ENCODE measurements around the gene PRSS21.

The PRSS21 gene

GRCh38 chr16:2777231-2777902 lies 39.7 kb upstream of the PRSS21 start, which contains the start of gene ELOB:
Gene ELOB (minus strand): TSS chr16:2777280. CDS start chr16:2777239, 41 bp downstream.
- H3K27me3 ChIP-seq (ENCODE audit: control insufficient read depth, low read length), result no peaks in the 10 kb centered on the region
- no peaks in the 10 kb centered on the region for H3K9me3 ChIP-seq (ENCODE audit: control insufficient read depth, insufficient read depth, low read length)
- H3K9me2 ChIP-seq (replicated peaks; ENCODE audit: control insufficient read depth, low read length), result no peaks in the 10 kb centered on the region
- TF ChIP-seq CTCF (IDR thresholded peaks at IDR 0.05; ENCODE audit: low read depth, low read length, poor library complexity, severe bottlenecking), result no peak
- no peak for TF ChIP-seq EZH2phosphoT487 (IDR thresholded peaks at IDR 0.05; ENCODE audit: borderline replicate concordance, low read length)
- H3F3A ChIP-seq (ENCODE audit: control insufficient read depth, insufficient read depth), result peaks cover 21% of the 10 kb centered on the region
- H3K4me1 ChIP-seq (ENCODE audit: control insufficient read depth, low read length), result peaks cover 22% of the 10 kb centered on the region
- peaks cover 57% of the 10 kb centered on the region for H3K36me3 ChIP-seq (ENCODE audit: control insufficient read depth, low read length)
- no peaks in the 10 kb centered on the region for H4K20me1 ChIP-seq (ENCODE audit: control insufficient read depth, insufficient read depth, low read depth, low read length)
- peak within 1 kb of the TSS; percentile 99 for H3K4me3 ChIP-seq (ENCODE audit: low read length)
- H3K4me2 ChIP-seq (ENCODE audit: low read length), result peak within 1 kb of the TSS; percentile 97
- peak within 1 kb of the TSS; percentile 76 for H3K27ac ChIP-seq (ENCODE audit: low read depth, low read length)
- peaks cover 57% of the 10 kb centered on the region for H3K79me2 ChIP-seq (ENCODE audit: control insufficient read depth, low read length)

GRCh38 chr16:2777903-2778629 lies 39.0 kb upstream of the PRSS21 start:
- H3K27me3 ChIP-seq (ENCODE audit: control insufficient read depth, low read length), result no peaks in the 10 kb centered on the region
- peaks cover 52% of the 10 kb centered on the region for H3K79me2 ChIP-seq (ENCODE audit: control insufficient read depth, low read length)
- no peak for TF ChIP-seq CTCF (IDR thresholded peaks at IDR 0.05; ENCODE audit: low read depth, low read length, poor library complexity, severe bottlenecking)
- no peak for TF ChIP-seq EZH2phosphoT487 (IDR thresholded peaks at IDR 0.05; ENCODE audit: borderline replicate concordance, low read length)
- H3K4me3 ChIP-seq (ENCODE audit: low read length), result peak overlapping the region; percentile 99
- peak overlapping the region; percentile 97 for H3K4me2 ChIP-seq (ENCODE audit: low read length)
- no peaks in the 10 kb centered on the region for H3K9me3 ChIP-seq (ENCODE audit: control insufficient read depth, insufficient read depth, low read length)
- peak overlapping the region; percentile 76 for H3K27ac ChIP-seq (ENCODE audit: low read depth, low read length)
- peaks cover 22% of the 10 kb centered on the region for H3K4me1 ChIP-seq (ENCODE audit: control insufficient read depth, low read length)
- no peaks in the 10 kb centered on the region for H3K9me2 ChIP-seq (replicated peaks; ENCODE audit: control insufficient read depth, low read length)
- peaks cover 50% of the 10 kb centered on the region for H3K36me3 ChIP-seq (ENCODE audit: control insufficient read depth, low read length)
- no peaks in the 10 kb centered on the region for H4K20me1 ChIP-seq (ENCODE audit: control insufficient read depth, insufficient read depth, low read depth, low read length)
- H3F3A ChIP-seq (ENCODE audit: control insufficient read depth, insufficient read depth), result peaks cover 16% of the 10 kb centered on the region

- Histone ChIP-seq H3K9me3 (ENCODE audit: control insufficient read depth, insufficient read depth, low read length) (no peaks in the 10 kb centered on the region), H3K4me3 (ENCODE audit: low read length) (peak overlapping the region; percentile 99), H3K4me1 (ENCODE audit: control insufficient read depth, low read length) (peaks cover 22% of the 10 kb centered on the region), H3K27ac (ENCODE audit: low read depth, low read length) (no peak overlapping the region), H3K9me2 (replicated peaks; ENCODE audit: control insufficient read depth, low read length) (no peaks in the 10 kb centered on the region), H3K4me2 (ENCODE audit: low read length) (peak overlapping the region; percentile 97), H3K79me2 (ENCODE audit: control insufficient read depth, low read length) (peaks cover 51% of the 10 kb centered on the region), H3F3A (ENCODE audit: control insufficient read depth, insufficient read depth) (peaks cover 15% of the 10 kb centered on the region), H4K20me1 (ENCODE audit: control insufficient read depth, insufficient read depth, low read depth, low read length) (no peaks in the 10 kb centered on the region), H3K36me3 (ENCODE audit: control insufficient read depth, low read length) (peaks cover 44% of the 10 kb centered on the region), H3K27me3 (ENCODE audit: control insufficient read depth, low read length) (no peaks in the 10 kb centered on the region)
- TF ChIP-seq EZH2phosphoT487 (IDR thresholded peaks at IDR 0.05; ENCODE audit: borderline replicate concordance, low read length) (no peak), CTCF (IDR thresholded peaks at IDR 0.05; ENCODE audit: low read depth, low read length, poor library complexity, severe bottlenecking) (no peak)
These were observed 38.4 kb upstream of the PRSS21 start for GRCh38 chr16:2778630-2778958.

Data from DOHH2 (cell line).